Tibial nerve (tissue), 4 donors: ENCODE results near the gene FAM114A1.

Experiments
- EP300 ChIP-seq, 2 donors: sonication (generic); formaldehyde crosslinking; IDR thresholded peaks; one replicate each; pipeline ENCODE4 v1.6.1; 2017; ENCODE audit warnings: antibody characterized with exemption in 2 of 2, mild to moderate bottlenecking in 1 of 2
- POLR2A ChIP-seq, 2 donors: fragments of 450-650 bp; IDR thresholded peaks; one replicate each; pipeline ENCODE4 v1.6.1; 2017; ENCODE audit warnings: antibody characterized with exemption in 2 of 2, mild to moderate bottlenecking in 2 of 2, moderate library complexity in 2 of 2
- TF ChIP-seq, protein P1 (sequence below), 5 experiments: fragments of 200-600 bp in 3 of 5; fragments of 450-650 bp in 2 of 5; sonication (generic) in 3 of 5; IDR thresholded peaks; one replicate each; pipeline ENCODE4 v1.5.1; 2016 to 2019; ENCODE audit warnings: antibody characterized with exemption in 5 of 5, mild to moderate bottlenecking in 3 of 5, moderate library complexity in 2 of 5

DNA sequence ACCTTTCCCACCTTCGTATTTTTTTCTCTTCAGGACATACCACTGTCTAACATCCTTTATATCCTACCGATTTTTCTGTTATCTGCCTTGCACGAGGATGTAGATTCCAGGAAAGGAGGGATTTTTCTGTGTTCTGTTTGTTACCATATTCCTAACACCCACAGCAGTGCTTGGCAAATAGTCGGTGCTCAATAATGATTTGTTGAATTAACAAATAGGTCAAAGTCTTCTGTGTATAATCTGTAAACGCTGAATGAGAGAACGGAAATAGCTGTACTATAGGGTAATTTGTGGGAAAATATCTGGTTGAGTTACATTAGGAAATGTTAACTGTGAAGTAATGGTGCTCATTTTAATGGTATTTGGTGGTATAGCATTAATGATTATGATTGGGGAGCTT is 83.1 kb downstream of the FAM114A1 start:
- TF ChIP-seq, protein P1, sequence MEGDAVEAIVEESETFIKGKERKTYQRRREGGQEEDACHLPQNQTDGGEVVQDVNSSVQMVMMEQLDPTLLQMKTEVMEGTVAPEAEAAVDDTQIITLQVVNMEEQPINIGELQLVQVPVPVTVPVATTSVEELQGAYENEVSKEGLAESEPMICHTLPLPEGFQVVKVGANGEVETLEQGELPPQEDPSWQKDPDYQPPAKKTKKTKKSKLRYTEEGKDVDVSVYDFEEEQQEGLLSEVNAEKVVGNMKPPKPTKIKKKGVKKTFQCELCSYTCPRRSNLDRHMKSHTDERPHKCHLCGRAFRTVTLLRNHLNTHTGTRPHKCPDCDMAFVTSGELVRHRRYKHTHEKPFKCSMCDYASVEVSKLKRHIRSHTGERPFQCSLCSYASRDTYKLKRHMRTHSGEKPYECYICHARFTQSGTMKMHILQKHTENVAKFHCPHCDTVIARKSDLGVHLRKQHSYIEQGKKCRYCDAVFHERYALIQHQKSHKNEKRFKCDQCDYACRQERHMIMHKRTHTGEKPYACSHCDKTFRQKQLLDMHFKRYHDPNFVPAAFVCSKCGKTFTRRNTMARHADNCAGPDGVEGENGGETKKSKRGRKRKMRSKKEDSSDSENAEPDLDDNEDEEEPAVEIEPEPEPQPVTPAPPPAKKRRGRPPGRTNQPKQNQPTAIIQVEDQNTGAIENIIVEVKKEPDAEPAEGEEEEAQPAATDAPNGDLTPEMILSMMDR (IDR thresholded peaks at IDR 0.05), result no peak
- TF ChIP-seq POLR2A (IDR thresholded peaks at IDR 0.05) (no peak), EP300 (IDR thresholded peaks at IDR 0.05) (no peak)
